Measurements from ENCODE around the gene PNRC2.

The PNRC2 gene

DNA sequence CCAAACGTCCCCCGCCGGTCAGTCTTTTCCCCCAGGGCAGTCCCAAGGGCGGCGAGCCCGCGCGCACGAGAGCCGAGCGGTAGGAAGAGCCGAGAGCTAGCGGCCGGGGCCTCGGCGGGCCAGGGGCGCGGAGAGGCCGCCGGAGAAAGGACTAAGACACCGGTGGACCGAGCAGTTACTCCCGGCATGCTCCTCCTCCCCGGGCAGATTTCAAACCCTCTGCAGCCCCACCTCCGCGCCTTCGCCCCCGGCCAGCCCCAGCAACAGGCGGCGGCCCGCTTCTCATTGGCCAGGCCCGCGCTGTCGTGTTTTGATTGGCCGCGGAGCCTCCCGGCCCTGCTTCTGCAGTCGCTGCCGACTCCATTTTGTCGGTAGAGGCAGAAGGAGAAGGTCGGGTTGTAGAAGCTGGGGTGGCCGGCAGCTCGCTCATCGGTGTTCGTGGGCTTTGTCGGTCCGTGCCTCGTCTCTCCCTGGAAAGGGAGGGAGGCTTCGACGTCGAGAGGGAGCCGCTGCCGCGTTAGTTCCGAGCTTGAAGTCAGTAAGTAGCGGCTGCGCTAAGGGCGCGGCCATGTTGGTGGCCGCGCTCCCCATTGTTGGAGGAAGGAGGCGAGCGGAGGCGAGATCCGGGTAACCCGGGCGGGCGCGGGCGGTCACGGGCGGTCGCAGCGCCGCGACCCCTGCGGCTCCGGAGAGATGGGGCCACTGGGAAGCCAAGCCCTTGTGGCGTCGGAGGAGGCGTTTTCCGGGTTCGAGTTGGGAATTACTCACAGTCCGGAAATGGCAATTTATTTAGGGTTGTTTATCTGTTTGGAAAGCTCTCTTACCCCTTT, at the start of gene PNRC2:
PNRC2 (plus strand) TSS at position 368 of the 830 bp plus-strand sequence. CDS start 1,630 bp downstream, outside the sequence.
- peak; percentile 95 for DNase-seq

- DNase-seq = no peak
Observed at GRCh38 chr1:23910144-23910543, 49.5 kb upstream of the PNRC2 start.

GRCh38 chr1:23910553-23911246, 48.9 kb upstream of the PNRC2 start:
- DNase-seq = no peak

DNA sequence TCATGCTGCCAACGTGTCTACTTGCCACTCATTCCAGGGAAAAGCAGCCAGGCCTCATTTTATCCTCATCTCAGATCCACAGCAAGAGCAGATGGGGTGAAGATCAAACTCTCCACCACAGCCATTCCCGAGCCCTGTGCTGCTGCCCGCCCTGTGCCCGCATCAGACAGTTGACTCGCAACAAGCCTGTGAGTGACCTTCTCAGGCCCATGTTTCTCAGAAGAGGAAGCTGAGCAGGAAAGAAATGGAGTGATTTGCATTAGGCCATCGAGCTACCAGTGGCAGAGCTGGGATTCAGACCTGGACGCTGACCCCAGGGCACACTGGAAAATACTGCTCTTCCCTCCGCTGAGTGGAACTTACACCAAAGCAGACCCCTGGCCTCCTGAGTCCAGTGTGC, 47.7 kb upstream of the PNRC2 start:
- no peak for DNase-seq

DNA sequence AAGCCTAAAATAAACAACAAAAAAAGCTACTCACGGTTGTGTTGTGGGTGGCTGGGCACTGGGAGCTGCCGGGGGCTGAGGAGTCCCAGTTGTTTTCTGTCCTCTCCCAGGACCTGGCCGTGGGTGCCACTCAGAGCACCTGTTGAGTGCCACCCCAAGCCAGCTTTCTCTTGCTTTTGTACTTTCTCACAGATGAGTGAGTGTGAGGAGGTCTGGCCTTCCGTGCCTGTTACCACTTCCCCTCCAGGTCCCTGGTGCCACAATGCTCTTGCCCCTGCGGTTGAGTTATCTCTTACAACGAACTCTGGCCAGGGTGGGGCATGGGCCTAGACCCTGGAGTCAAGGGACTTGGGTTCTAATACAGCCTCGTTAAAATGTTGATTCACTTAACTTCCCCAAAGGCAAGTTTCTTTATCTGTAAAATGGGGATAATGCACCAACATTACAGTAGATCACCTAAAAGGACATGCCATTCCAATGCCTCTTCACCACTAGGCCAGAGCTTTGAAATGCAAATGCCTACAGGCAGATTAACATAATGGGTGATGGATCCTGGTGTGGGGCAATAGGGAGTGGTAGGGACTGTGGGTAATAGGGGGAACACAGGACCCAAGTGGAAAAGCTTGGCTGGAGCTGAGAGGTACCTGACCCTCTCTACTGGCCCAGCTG, 46.3 kb upstream of the PNRC2 start, which contains the start of gene CNR2:
CNR2 (minus strand) TSS at position 151 of the 669 bp plus-strand sequence. CDS start 37,745 bp downstream, outside the sequence.
- DNase-seq = no peak

GRCh38 chr1:23914921-23915320, 44.7 kb upstream of the PNRC2 start:
- no peak for DNase-seq

DNA sequence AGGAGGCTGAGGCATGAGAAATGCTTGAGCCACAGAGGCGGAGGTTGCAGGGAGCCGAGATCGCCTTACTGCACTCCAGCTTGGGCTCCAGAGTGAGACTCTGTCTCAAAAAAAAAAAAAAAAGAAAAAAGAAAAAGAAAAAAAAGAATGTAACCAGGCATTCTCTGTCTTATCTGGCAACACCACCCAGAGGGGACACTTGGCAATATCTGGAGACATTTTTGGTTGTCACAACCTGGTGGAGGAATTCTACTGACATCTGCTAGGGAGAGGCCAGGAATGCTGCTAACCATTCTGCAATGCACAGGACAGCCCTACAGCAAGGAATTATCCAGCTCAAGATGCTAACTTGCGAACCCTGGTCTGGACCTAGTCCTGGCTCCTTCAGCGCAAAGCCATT, 44.2 kb upstream of the PNRC2 start:
- DNase-seq = no peak

- DNase-seq = peak; percentile 56
Observed at GRCh38 chr1:23916209-23917131, 43.2 kb upstream of the PNRC2 start.

GRCh38 chr1:23922321-23922943, 37.2 kb upstream of the PNRC2 start:
- DNase-seq = no peak

DNA sequence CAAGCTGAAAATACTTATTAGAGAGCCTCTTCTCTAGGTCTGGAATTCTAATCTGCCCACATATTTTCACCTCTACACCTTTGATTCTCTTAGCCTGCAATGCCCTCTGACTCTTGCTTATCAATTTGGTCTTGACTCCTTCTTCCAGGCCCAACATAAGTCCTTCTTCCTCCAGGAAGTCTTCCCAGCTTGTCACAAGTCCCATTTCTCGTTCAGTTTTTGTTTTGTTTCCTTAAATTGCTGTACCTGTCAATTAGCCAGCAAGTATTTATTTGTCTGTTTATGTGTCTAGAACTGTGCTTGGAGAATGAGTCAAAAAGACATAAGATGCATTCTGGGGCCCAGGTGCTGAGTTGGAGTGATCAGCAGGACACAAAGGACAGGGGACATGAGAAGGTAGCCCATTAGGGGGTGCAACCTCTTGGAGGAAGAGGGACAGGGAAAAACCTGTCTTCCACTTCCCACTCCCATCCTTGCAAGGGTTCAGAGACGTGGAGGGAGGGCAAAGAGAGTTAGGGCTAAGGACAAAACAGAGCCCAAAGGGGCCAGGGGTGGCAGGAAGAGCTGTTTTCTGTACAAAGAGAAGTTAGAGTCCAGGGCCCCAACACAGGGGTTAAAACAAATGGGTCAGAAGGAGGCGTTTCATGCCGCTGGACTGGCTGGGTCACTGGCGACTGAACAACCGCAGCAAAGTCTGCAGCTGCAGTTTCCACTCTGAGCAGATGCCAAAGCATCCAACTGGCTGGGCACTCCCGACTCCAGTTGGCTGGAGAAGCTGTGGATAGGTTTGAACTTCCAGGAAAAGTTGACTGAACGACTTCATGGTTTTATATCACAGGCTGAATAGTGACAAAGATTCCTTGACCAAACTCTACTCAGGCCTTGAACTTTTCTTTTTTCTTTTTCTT, 35.8 kb upstream of the PNRC2 start:
- DNase-seq = no peak

DNA sequence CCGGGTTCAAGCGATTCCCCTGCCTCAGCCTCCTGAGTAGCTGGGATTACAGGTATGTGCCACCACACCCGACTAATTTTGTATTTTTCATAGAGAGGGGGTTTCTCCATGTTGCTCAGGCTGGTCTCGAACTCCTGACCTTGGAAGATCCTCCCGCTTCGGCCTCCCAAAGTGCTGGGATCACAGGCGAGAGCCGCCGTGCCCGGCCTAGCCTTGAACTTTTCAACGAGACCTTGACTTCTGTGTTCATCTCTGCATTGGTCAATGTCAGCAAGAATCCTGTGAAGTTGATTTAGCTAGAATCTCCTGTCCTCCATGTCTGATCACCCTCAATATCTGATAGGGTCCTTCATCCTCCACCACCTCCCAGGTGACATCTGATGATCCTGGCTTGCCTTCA, 35.0 kb upstream of the PNRC2 start:
- no peak for DNase-seq

GRCh38 chr1:23925279-23925678, 34.3 kb upstream of the PNRC2 start:
- no peak for DNase-seq

DNA sequence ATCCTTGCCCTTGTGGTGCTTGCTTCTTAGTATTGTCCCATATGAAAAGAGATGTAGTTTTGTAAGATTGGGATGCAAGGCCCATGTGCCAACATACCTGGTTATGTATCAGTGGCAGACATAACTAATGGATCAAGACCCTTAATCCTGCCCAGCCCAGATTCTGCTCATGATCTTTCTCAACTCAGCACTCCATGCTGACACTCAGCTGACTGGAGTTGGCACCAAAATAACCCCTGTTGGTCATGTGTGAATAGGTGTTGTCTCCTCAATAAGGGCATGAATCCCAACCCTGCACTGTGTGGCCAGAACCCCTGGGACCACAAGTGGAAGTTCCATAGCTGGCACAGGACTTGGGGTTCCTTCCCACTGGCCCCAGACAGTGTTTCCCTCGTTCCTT, 32.5 kb upstream of the PNRC2 start:
- DNase-seq = no peak

DNA sequence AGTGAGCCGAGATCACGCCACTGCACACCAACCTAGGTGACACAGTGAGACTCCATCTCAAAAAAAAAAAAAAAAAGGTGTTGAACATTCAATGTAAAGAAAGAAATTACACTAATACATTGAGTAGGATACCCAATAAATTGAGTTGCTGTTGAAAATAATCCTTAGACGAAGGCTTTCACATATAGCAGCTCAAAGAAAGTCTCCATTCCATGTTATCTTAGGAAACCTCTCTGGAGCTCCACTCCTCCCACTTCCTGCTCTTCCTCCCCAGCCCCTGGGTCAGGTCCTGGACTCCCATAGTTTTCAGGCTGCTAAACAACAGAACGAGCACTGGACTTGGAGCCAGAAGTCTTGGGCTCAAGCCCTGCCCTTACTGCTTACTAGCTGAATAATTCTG, 30.8 kb upstream of the PNRC2 start:
- no peak for DNase-seq

- no peak for DNase-seq
Observed at GRCh38 chr1:23930270-23930669, 29.4 kb upstream of the PNRC2 start.

- no peak for DNase-seq
Observed at GRCh38 chr1:23930861-23931490, 28.7 kb upstream of the PNRC2 start.

DNA sequence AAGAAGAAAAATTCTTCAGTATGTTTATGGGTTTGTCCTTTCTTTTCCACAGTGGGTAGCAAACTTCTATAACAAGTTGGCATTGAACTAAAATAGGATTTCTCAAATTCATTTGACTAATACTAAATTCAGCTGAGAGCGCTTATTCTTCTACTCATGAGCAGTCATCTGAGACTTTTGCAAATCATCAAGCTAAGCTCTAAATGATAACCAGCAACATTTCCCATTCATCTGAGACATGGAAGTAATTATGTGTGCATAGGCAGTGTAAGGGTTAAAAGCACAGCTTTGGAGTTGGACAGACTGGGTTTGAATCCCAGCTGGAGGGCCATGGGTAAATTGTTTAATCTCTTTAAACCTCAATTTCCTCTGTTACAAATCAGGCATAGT, 28.1 kb upstream of the PNRC2 start:
- no peak for DNase-seq

DNA sequence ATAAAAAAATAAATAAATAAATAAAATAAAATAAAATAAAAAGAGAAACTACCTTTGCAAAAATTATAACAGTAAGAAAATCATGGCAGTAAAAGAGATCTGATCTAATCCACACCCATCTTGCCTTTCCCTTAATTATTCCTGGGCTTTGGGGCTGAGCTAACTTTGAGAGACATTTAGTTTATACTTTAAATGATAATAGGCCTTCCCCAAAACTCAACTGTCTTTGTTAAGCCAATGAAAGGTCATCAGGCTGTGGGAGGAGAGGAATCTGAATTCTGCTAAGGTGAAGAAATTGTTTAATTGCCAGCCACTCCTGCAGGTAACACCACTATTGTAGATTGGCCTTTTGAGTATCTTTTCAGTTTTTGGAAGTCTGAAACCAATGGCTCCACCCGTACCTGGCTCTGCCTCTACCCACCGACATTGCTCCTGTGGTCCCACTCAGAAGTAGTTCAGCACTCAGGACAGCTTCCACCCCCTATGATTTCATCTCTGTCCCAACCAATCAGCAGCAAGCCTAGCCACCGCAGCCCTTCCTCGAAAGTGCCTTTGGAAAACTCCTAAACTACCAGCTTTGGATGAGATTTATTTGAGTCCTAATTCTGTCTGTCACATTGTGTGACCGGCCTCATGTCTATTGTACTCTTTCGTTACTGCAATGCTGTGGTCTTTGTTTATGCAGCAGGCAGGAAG, 23.0 kb upstream of the PNRC2 start:
- no peak for DNase-seq

GRCh38 chr1:23947366-23947765, 12.3 kb upstream of the PNRC2 start:
- DNase-seq = no peak

DNA sequence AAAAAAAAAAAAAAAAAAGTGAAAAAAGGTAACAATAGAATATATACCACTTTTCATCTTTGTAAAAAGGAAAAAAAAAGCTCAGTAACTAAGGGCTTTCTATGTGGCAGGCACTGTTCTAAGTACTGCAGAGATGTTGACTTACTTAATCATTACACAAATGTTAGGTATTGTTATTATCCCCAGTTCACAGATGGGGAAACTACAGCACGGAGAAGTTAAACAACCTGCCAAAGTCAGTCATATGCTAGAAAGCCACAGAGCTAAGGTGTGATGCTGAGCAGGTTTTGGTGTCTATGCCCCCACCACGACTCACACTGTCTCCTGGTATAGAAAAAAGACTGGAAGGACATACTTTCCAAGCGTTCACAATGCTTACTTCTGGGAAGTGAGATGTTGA, 6.6 kb upstream of the PNRC2 start:
- DNase-seq = no peak
